HUES6 (cell line): ENCODE data around the gene LINGO1.

ENCODE experiments used
- H3K27ac ChIP-seq: 2 replicates; pipeline ENCODE4 v1.7.0; 2013; ENCODE audit warnings: low read depth, mild to moderate bottlenecking, low read length, inconsistent platforms
- H3K27me3 ChIP-seq: 2 replicates; pipeline ENCODE4 v1.6.1; 2013; ENCODE audit warnings: low read length; ENCODE audit not compliant: control insufficient read depth, insufficient read depth
- H3K36me3 ChIP-seq: 2 replicates; pipeline ENCODE4 v1.6.1; 2013; ENCODE audit warnings: low read length; ENCODE audit not compliant: control insufficient read depth, insufficient read depth
- H3K4me1 ChIP-seq: 2 replicates; pipeline ENCODE4 v1.6.1; 2013; ENCODE audit warnings: low read length; ENCODE audit not compliant: control insufficient read depth, insufficient read depth
- H3K4me3 ChIP-seq: 2 replicates; pipeline ENCODE4 v1.5.1; 2013; ENCODE audit warnings: low read depth, low read length
- H3K9ac ChIP-seq: one replicate; pipeline ENCODE4 v1.6.1; 2013; ENCODE audit warnings: mild to moderate bottlenecking, low read length
- H3K9me3 ChIP-seq: 2 replicates; pipeline ENCODE4 v1.6.1; 2013; ENCODE audit warnings: low read depth, low read length; ENCODE audit not compliant: control insufficient read depth, insufficient read depth

The LINGO1 gene

DNA sequence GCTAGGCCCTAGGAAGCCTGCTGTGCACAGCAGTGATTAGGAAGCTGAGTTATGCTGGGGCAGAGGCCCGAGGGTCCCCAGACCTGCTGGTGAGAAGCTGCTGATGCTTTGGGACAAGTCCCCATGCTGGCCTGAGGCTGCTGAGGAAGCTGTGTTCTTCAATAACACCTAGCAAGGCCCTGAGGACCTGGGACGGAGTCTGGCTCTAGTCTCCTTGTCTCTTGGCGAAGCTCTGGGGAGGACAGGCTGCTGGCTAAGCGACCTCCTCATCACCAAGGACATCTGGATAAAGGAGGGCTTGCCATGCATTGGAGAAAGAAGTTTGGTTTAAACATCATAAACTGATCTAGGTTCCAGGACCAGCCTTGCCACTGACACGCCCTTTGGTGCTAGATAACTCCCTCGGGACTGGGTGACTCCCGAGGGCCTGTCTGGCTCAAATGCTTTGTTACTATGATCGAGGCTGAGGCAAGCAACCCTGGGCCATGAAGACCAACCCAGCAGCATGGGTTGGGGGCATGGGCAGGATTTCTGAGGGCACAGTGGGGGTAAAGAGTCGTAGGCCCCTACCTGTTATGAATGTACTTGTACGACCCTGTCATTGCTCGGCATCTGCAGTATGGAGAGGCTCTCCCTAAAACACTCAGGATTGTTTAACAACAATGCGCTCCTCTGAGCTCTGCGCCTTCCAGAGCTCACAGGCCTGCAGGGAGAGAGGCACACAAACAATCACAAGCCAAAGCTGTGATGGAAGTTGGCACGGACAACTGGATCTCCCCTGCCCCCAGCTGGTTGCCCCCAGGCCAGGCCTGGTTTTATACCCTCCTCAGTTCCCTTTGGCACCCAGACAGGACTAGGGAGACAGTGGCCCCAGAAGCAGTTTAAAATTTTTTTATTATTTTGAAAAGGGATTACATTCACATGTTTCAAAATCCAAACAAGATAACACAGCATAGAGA lies 64.4 kb downstream of the LINGO1 start:
- H3K9me3 ChIP-seq = no peaks in the 10 kb centered on the region
- H3K27me3 ChIP-seq = no peaks in the 10 kb centered on the region
- H3K4me1 ChIP-seq = peaks cover 38% of the 10 kb centered on the region
- H3K4me3 ChIP-seq = no peak overlapping the region
- no peak overlapping the region for H3K9ac ChIP-seq
- no peaks in the 10 kb centered on the region for H3K36me3 ChIP-seq
- H3K27ac ChIP-seq = no peak overlapping the region

DNA sequence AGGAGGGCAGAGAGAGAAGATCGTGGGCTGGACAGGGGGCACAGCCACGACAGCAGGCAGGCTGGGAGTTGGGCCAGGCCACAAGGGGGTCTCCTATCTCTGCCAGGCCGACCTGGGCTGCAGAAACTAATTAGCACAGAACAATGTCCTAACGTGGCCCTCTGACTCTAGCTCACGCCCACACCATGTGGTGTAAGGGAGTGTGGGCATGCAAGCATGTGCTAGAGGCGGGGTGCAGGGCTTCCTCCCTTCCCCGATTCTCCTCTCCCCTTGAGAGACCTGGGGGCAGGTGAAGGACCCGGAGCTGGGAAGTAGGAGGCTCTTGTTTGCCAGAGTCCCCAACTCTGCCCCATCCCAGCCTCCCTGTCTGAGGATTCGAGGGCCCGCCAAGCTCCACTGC lies 65.5 kb downstream of the LINGO1 start:
- no peaks in the 10 kb centered on the region for H3K9me3 ChIP-seq
- H3K9ac ChIP-seq = no peak overlapping the region
- H3K4me3 ChIP-seq = no peak overlapping the region
- H3K36me3 ChIP-seq = no peaks in the 10 kb centered on the region
- no peak overlapping the region for H3K27ac ChIP-seq
- no peaks in the 10 kb centered on the region for H3K27me3 ChIP-seq
- H3K4me1 ChIP-seq = peaks cover 38% of the 10 kb centered on the region

DNA sequence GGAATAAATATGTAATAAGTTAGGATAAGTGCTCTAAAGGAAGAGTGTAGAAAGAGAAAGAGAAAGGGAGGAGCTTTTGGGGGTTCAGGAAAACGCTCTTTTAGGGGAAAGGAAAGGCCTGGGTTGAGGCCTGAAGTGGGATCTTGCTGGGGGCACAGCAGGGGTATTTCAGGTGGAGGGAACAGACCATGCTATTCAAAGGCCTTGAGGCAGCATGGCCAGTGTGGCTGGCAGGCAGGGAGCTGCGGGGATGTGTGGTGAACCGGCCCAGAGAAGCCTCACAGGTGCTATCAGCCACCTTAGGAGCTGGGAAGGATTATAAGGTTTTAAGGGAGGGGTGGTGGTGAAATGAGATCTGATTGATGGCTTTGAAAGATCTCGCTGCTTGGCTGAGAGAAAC lies 66.6 kb downstream of the LINGO1 start:
- Histone ChIP-seq H3K36me3 (no peaks in the 10 kb centered on the region), H3K9me3 (no peaks in the 10 kb centered on the region), H3K9ac (no peak overlapping the region), H3K4me1 (peaks cover 38% of the 10 kb centered on the region), H3K27me3 (no peaks in the 10 kb centered on the region), H3K4me3 (no peak overlapping the region), H3K27ac (no peak overlapping the region)

DNA sequence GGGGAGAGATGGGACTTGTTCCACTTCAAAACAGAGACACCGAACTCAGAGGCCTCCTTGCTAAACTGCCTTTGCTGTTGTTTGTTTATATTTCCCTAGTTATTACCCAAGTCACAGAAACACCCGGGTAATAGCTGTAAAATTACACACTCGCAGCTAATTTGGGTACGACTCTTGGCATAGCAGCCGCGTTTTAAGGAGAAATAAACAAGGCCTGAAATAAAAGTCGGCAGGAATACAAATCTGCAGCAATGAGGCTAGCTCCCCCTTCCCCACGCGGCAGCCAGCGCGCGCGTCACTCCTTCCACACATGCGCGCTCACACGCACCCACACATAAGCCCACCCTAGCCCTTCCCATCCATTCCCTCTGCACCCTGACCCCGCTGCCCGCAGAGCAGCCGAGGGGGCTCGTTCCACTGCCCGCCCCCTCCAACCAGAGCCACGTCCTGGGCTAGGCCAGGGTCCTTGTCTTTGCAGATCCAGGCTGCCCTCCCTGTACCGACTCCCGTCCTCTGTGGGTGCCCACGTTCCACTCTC lies 67.3 kb downstream of the LINGO1 start:
- Histone ChIP-seq H3K36me3 (no peaks in the 10 kb centered on the region), H3K4me1 (peaks cover 38% of the 10 kb centered on the region), H3K27me3 (no peaks in the 10 kb centered on the region), H3K9ac (no peak overlapping the region), H3K9me3 (no peaks in the 10 kb centered on the region), H3K4me3 (no peak overlapping the region), H3K27ac (no peak overlapping the region)

DNA sequence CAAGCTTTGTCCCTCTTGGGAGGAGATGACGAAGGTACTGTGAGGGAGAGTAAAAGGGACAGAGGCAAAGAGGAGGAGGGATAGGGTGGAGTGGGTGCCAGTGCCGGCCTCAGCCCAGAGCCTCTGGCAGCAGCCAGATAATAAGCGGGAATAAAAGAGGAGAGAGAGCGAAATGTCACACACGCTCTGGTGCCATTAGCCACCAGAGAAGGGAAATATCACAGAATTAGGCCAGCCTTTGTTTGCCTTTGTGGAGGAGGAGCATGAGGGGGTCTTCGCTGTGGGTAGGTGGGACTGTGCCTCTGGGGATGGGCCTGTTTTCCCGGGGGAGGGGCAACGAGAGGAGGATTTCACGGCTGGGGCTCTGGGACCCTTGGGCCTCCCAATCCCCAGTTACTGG lies 67.8 kb downstream of the LINGO1 start:
- H3K27me3 ChIP-seq = no peaks in the 10 kb centered on the region
- peaks cover 38% of the 10 kb centered on the region for H3K4me1 ChIP-seq
- no peaks in the 10 kb centered on the region for H3K9me3 ChIP-seq
- H3K27ac ChIP-seq = no peak overlapping the region
- H3K9ac ChIP-seq = no peak overlapping the region
- no peaks in the 10 kb centered on the region for H3K36me3 ChIP-seq
- H3K4me3 ChIP-seq = no peak overlapping the region

DNA sequence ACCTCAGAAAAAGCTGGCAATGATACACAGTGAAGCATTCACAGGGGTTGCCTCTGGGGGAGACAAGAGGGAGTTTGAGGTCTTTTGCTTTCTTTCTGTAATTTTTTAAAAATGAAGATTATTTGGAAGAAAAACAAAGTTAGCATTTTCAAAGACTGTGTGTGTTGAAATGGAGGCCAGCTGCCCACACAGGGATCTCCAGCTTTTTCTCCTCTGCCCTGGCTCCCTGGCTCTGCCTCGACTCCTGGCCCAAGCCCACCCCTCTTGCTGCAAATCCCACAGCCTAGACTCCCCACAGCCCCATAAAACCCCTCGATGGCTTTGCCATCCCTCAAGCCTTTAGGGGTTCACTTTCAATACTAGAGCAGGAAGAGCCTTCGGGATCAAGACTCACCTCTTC lies 68.4 kb downstream of the LINGO1 start:
- Histone ChIP-seq H3K9me3 (no peaks in the 10 kb centered on the region), H3K4me3 (no peak overlapping the region), H3K9ac (no peak overlapping the region), H3K36me3 (no peaks in the 10 kb centered on the region), H3K27me3 (no peaks in the 10 kb centered on the region), H3K4me1 (peaks cover 34% of the 10 kb centered on the region), H3K27ac (no peak overlapping the region)

DNA sequence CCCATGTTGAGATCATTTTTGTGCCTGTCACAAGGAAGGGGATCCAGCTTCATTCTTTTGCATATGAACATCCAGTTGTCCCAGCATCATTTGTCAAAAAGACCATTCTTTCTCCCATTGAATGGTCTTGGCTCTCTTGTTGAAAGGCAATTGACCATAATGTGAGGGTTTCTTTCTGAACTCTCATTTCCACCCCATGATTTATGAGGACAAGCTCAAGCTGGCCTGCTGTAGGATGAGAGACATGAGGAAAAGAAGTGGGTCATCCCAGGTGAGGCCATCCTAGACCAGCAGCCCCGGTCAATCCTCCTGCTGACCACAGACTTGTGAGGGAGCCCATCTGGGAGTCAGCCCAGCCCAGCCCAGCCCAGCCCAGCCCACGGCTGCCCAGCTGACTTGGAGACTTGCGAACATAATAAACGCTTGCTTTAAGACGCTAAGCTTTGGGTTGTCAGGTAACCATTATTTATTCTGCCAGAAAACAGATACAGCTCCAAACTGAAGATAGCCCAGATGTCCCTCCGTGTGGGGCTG lies 69.0 kb downstream of the LINGO1 start:
- Histone ChIP-seq H3K9ac (no peak overlapping the region), H3K27me3 (no peaks in the 10 kb centered on the region), H3K27ac (no peak overlapping the region), H3K4me3 (no peak overlapping the region), H3K9me3 (no peaks in the 10 kb centered on the region), H3K36me3 (no peaks in the 10 kb centered on the region), H3K4me1 (peaks cover 27% of the 10 kb centered on the region)
